PC-9 (cell line): ENCODE data around the gene TIAM2.

ENCODE experiments used
- EZH2 ChIP-seq: fragments of 200-600 bp; sonication (generic); IDR thresholded peaks from 2 replicates; pipeline ENCODE4 v1.8.0; 2017; ENCODE audit warnings: antibody characterized with exemption, low read depth
- TF ChIP-seq, protein P1 (sequence below): fragments of 200-600 bp; sonication (generic); conservative IDR thresholded peaks from 2 replicates; pipeline ENCODE4 v1.6.1; 2017; ENCODE audit warnings: mixed run types, antibody characterized with exemption, mild to moderate bottlenecking, moderate library complexity

DNA sequence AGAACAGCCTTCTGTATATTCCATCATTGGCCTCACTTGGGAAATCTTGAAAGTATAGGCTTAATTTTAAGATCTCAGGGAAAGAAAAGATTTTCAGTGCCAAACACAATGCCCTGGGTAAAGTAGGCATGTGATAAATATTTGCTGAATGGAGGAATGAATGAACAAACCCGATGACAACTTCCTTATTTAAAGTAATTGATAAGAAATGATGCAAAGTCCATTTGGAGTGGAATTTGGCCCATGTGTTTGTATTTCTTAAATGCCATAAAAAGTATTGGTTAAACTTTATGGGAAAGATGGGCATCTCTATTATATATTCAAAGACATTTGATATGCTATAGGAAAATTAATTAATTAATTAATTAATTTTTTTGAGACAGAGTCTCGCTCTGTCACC, 3.7 kb downstream of the TIAM2 start:
- TF ChIP-seq, protein P1, sequence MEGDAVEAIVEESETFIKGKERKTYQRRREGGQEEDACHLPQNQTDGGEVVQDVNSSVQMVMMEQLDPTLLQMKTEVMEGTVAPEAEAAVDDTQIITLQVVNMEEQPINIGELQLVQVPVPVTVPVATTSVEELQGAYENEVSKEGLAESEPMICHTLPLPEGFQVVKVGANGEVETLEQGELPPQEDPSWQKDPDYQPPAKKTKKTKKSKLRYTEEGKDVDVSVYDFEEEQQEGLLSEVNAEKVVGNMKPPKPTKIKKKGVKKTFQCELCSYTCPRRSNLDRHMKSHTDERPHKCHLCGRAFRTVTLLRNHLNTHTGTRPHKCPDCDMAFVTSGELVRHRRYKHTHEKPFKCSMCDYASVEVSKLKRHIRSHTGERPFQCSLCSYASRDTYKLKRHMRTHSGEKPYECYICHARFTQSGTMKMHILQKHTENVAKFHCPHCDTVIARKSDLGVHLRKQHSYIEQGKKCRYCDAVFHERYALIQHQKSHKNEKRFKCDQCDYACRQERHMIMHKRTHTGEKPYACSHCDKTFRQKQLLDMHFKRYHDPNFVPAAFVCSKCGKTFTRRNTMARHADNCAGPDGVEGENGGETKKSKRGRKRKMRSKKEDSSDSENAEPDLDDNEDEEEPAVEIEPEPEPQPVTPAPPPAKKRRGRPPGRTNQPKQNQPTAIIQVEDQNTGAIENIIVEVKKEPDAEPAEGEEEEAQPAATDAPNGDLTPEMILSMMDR: no peak
- TF ChIP-seq EZH2: no peak
